Smooth muscle cell of the brain vasculature (primary cell): ENCODE results near the gene BCCIP.

Experiments used
- DNase-seq: peaks from one replicate; pipeline ENCODE4 v3.0.0-alpha.2; 2012; ENCODE audit warnings: low read depth, low spot score

The BCCIP gene

DNA sequence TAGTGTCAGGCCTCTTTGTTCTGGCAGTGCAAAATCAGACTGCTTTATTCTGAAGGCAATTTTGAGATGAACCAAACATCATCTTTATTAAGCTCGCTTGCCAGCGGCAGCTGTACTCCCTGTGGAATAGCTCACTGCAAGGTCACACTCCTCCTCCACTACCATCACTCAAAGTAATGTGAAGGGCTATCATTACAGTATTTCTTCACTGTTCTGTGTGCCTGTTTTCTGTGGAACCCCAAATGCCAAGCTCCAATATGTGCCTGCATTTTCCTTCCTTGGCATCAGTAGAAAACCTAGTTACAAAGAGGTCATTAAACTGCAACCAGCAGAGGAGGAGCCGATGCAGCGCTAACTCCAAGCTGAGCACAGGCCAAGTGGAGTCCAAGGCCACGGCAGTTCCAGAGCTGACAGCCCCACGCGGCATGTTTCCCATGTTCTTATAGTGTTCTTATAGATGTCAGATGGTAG lies 21.4 kb downstream of the BCCIP start:
- DNase-seq, result no peak

- no peak for DNase-seq
Measured at GRCh38 chr10:125845617-125846016, 22.3 kb downstream of the BCCIP start.

DNA sequence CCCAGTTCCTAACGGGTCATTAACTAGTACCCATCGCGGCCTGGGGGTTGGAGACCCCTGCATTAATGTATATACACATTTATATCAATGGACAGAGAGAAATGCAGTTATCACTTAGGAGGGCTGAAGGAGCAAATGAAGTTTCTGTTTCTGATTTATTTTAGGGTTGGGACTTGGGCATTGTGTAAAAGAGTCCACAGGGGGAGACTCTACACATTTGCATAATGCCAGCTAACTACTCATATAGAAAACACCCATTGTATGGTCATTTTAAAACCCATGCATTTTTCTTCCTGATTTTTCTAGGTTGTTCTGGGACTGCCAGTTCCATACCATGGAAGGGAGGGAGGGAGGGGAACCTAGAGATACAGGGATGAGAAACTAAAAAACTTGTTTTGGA lies 23.5 kb downstream of the BCCIP start:
- DNase-seq, result no peak

DNA sequence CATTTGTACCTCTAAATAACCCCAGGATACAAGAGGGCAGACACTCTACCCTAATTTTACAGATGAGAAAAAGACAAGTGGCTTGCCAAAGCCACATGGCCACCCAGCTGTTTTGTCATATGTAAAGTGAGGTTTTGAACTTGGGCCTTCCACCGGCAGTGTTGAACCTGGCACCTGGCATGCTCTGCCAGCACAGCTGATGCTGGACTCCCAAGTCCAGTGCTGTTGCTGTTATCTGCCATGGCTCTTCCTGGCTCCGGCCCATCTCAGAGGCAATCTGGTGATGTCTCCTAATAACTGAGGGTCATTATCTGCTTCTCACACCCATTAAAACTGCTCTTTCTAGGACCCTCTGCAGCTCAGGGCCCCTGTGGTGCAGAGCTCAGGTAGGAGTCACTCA lies 25.0 kb downstream of the BCCIP start:
- no peak for DNase-seq

GRCh38 chr10:125848857-125849256 lies 25.5 kb downstream of the BCCIP start:
- DNase-seq, result no peak

- no peak for DNase-seq
Measured at GRCh38 chr10:125849448-125849847, 26.1 kb downstream of the BCCIP start.

DNA sequence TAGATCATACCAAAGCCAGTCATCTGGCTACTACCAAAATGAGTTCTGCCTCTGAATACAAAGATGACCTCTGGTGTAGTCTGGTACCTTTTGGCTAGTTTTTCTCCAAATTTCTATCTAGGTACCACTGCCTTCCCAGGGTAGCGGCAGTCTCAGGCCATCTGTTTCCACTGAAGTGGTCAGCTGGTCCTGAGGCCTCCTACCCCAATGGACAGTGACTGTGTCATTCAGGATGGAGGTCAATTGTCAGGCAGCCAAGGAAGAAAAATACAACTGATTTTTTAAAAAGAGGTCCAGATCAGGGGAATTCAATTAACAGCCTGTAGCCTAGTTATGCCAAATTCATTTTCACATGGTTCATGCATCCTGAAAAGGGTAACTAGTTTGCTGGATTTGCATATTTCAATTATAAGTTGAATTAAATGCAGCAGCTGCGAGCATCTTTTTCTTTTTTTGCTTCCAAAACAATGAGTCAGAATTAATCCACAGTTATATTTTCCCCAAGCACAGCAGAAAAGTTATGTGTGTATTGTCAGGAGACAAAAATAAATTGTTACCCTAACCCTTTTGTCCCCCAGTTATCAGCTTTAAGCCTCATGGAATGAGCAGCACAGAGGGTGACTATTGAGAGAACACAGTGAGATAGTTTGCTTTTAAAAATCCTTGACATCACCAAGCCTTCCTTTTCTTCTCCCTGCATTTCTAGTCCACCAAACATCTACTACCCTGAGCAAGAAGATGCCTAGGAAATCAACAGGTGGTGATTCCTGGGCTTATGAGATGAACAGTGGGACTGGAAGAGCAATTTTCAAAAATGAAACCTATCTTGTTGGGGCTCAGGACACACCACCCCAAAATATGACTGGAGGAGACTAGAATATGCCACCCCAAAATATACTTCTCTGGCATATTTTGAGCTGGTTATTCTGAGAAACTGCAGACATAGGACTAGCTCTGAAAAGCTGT lies 27.7 kb downstream of the BCCIP start:
- DNase-seq, result no peak

DNA sequence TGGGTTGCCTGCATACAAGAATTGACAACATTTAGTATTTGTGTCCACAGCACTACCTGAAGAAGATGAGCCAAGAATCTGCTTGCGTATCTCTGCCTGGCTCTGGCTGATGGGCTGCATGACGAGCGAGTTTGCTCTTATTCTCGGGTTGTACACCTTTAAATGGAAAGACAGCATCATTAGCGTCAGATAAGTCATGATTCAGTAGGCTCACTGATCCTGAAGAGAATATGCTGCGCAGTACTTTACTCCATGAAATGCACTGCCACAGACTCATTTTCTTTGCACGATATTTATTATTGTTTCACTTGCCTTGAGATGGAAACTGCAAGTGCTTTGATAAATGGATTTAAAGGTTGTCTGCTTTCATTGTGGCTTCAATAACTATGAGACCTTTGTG lies 29.1 kb downstream of the BCCIP start:
- DNase-seq, result no peak

GRCh38 chr10:125857185-125857760 lies 33.9 kb downstream of the BCCIP start:
- no peak for DNase-seq

- DNase-seq, result no peak
Measured at GRCh38 chr10:125859128-125859817, 35.9 kb downstream of the BCCIP start.

GRCh38 chr10:125865120-125865519 lies 41.8 kb downstream of the BCCIP start:
- no peak for DNase-seq

- no peak for DNase-seq
Measured at GRCh38 chr10:125866421-125867029, 43.2 kb downstream of the BCCIP start.

GRCh38 chr10:125868372-125868975 lies 45.1 kb downstream of the BCCIP start:
- DNase-seq, result peak; percentile 24

DNA sequence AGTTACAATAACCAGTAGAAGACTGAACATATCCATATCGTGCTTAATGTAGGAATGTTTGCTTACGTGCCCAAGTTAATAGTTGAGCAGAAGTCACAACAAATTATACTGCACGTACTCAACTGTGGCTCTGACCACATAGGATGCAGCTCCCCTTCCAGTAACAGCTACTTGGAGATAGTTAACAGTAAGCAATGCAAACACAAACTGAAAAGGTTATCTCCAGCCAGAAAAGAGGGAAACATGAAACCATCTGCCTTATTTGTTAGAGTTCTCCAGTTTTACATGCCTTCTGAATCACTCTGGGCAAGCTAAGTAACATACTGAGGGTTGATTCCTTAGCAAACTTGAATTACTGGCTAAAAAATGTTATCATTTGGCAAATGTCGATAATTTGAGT lies 48.0 kb downstream of the BCCIP start:
- DNase-seq, result no peak

DNA sequence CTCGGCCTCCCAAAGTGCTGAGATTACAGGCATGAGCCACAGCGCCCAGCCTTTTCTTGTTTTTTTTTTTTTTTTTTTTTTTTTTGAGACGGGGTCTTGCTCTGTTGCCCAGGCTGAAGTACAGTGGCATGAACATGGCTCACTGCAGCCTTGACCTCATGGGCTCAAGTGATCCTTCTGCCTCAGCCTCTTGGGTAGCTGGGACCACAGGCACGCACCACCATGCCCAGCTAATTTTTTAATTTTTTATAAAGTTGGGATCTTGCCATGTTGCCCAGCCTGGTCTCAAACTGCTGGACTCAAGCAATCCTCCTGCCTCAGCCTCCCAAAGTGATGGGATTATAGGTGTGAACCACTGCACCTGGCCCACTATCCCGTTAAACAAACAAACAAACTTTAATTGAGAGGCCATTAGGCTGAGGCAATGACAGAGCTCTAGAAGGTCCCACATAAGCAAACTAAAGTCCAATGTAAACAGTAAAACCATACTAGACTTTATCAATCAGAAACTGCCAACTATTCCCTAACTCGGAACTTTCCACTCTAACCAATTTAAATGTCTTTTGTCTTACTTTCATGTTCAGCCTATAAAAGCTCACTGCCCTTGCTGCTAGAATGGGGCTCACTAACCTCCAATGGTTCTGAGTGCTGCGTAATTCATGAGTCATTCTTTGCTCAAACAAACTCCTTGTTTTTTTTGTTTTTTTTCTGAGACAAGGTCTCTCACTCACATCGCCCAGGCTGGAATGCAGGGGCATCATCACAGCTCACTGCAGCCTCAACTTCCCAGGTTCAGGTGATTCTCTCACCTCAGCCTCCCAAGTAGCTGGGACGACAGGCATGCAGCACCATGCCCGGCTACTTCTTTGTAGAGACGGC lies 55.9 kb downstream of the BCCIP start:
- peak; percentile 68 for DNase-seq

DNA sequence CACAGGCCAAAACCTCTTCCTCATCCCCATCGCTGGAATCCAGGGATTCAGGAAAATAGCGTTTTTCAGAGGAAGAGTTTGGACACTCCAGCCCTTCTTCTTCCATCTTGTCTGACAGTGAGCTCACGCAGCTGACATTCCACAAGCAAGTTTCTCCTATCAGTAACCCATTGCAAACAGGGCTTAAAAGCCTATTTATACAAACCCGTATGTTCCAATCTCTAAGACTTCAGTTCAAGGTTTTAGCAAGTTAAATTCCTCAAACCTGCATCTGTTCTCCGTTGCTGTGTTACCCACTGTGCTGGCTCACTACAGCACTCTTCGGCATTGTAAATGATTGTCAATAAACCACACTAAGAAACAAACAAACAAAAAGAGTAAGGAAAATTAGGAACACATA lies 57.4 kb downstream of the BCCIP start:
- DNase-seq, result no peak

DNA sequence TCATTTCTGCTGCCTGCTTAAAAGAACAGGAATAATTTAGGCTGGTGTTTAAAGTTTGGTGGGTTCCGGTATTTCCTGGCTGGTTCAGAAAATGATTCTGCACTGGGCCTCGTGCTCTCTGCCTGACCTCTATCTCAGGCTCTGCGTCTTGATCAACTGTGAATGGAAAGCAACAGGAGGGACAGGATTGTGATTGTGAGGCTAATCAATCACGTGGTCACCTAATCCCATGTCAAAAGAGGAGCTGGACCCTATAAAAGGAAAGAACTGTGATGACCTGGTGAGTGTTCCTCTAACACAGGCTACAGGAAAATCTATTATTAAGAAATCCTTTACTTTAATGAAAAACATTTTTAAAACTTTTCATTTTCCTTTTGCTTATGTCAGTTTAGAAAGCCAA lies 57.8 kb downstream of the BCCIP start, which contains the start of gene DHX32:
DHX32 (minus strand) TSS at position 101 of the 400 bp plus-strand sequence. CDS start 468 bp downstream, outside the sequence.
- DNase-seq, result no peak

- DNase-seq, result no peak
Measured at GRCh38 chr10:125882596-125882995, 59.2 kb downstream of the BCCIP start.

DNA sequence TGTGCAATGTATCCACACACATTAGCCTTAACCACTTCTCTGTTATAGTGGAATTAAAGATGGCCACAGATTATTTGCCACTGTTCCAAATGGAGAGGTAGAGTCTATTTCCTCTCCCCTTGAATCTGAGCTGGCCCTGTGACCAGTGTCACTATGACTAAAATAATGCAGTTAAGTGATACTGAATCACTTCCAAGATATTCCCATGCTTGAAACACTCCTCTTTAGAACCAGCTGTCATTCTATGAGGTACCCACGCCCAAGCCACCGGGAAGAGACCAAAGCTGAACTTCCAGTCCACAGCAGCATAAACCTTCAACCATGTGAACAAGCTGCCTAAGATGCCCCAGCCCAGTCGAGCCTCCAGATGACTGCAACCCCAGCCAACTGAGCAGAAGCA lies 59.9 kb downstream of the BCCIP start:
- no peak for DNase-seq
